GM10248 (cell line): ENCODE data around the gene OR9Q1.

Experiments used
- CTCF ChIA-PET: fragments of 300-600 bp; sonication (Branson Sonifier 250); formaldehyde crosslinking; extraction: SDS; loops from one replicate; lab custom pipeline; 2021; ENCODE audit warnings: antibody characterized with exemption; lab: Yijun Ruan, JAX
- POLR2A ChIA-PET: fragments of 350-650 bp; sonication (Branson Sonifier 250); formaldehyde crosslinking; extraction: SDS; loops from one replicate; lab custom pipeline; 2020; ENCODE audit warnings: antibody characterized with exemption; lab: Yijun Ruan, JAX
- DNase-seq: peaks from one replicate; pipeline ENCODE4 v3.0.0; 2012; ENCODE audit errors: extremely low spot score
- TF ChIP-seq, protein P1 (sequence below): IDR thresholded peaks from 2 replicates; pipeline ENCODE4 v1.5.1; 2012; ENCODE audit warnings: mild to moderate bottlenecking, low read depth; ENCODE audit errors: extremely low read depth, missing control alignments, control extremely low read depth

The OR9Q1 gene

DNA sequence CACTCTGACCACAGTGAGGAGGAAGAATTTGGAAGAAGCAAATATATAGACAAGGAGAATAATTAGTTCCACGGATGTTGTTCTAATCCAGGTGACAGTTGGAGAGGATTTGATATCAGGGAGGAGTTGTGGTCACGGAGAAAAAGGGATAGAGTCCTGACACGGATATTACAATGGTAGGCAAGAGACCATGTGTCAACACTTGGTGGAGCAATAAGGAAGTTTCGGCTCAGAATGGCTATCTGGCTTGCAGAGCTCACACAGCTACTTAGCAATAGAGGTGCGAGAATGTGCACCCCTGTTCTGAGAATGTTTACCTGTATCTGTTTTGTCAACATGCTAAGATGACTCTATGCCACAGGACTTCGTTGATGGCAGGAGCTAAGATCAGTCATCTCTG lies 154.8 kb downstream of the OR9Q1 start:
- TF ChIP-seq, protein P1, sequence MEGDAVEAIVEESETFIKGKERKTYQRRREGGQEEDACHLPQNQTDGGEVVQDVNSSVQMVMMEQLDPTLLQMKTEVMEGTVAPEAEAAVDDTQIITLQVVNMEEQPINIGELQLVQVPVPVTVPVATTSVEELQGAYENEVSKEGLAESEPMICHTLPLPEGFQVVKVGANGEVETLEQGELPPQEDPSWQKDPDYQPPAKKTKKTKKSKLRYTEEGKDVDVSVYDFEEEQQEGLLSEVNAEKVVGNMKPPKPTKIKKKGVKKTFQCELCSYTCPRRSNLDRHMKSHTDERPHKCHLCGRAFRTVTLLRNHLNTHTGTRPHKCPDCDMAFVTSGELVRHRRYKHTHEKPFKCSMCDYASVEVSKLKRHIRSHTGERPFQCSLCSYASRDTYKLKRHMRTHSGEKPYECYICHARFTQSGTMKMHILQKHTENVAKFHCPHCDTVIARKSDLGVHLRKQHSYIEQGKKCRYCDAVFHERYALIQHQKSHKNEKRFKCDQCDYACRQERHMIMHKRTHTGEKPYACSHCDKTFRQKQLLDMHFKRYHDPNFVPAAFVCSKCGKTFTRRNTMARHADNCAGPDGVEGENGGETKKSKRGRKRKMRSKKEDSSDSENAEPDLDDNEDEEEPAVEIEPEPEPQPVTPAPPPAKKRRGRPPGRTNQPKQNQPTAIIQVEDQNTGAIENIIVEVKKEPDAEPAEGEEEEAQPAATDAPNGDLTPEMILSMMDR = no peak
- POLR2A ChIA-PET = no interaction called here
- CTCF ChIA-PET = no interaction called here
- DNase-seq = no peak

DNA sequence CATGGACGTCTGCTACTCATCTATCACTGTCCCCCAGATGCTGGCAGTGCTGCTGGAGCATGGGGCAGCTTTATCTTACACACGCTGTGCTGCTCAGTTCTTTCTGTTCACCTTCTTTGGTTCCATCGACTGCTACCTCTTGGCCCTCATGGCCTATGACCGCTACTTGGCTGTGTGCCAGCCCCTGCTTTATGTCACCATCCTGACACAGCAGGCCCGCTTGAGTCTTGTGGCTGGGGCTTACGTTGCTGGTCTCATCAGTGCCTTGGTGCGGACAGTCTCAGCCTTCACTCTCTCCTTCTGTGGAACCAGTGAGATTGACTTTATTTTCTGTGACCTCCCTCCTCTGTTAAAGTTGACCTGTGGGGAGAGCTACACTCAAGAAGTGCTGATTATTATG lies 156.0 kb downstream of the OR9Q1 start:
- DNase-seq = no peak
- CTCF ChIA-PET = no interaction called here
- TF ChIP-seq, protein P1 = no peak
- POLR2A ChIA-PET = no interaction called here

DNA sequence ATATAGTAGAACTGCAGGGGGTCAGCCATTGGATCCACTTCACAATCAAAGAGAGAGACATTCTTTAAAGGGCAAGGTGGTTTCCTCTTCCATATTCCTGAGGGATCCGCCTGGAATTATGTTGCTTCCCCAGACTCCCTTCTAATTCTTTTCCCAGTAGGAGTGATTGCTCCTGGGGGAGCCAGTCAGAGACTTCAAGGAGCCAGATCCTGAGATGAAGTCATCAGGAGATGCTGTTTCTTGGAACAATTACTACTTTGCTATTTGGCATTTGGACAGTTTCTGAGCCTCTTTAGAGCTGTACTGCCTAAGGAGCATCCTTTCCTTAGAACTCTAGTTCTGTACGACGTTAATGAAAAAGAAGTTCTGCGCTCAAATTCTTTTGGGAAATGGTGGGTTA lies 163.3 kb downstream of the OR9Q1 start:
- CTCF ChIA-PET = interaction anchor here (1.5 kb wide), 1 partner anchor 10 kb away, joined by 3 read pairs; no protein-coding TSS in a partner anchor
- POLR2A ChIA-PET = no interaction called here
- DNase-seq = no peak
- TF ChIP-seq, protein P1 = no peak

DNA sequence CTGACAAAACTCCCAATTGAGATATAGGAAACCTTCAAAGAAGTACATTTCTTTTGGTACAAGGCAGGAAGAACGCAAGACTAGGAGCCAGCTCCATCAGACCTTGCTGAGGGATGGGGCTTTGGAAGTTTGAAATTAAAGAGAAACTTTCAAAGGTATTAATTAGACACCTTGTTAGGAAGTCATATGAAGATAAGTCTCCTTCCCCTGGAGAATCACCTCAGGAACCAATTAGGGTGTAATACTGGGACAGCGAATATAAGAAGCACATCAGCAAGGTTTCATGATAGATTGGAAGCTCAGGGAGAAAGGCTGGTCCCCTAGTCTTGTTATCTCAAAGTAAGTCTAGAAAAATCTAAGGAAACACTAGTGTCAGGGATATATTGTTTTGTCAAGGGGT lies 165.1 kb downstream of the OR9Q1 start, which contains the start of gene OR9Q2:
TSS of gene OR9Q2 (plus strand) at position 301 of the 400 bp plus-strand sequence. CDS start 1,421 bp downstream, outside the sequence.
- DNase-seq = no peak
- TF ChIP-seq, protein P1 = no peak
- ChIA-PET POLR2A (no interaction called here), CTCF (no interaction called here)

DNA sequence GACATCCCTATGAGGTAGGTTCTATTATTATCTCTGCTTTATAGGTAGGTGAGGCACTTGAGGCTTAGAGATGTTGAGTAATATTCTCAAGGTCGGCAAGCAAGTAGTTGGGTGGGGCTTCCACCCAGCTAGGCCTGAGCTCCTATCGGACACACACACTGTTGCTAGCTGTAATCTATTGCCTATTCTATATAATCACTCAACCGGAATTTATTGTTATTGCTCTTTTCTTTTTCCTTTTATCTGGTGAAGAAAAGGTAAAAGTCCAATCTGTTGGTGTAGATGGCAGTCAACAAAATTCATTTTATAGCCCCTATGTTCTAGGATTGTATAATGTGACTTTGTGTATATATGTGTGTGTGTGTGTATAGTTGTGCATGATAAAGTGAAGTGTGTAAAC lies 168.5 kb downstream of the OR9Q1 start:
- DNase-seq = no peak
- TF ChIP-seq, protein P1 = no peak
- ChIA-PET CTCF (no interaction called here), POLR2A (no interaction called here)

DNA sequence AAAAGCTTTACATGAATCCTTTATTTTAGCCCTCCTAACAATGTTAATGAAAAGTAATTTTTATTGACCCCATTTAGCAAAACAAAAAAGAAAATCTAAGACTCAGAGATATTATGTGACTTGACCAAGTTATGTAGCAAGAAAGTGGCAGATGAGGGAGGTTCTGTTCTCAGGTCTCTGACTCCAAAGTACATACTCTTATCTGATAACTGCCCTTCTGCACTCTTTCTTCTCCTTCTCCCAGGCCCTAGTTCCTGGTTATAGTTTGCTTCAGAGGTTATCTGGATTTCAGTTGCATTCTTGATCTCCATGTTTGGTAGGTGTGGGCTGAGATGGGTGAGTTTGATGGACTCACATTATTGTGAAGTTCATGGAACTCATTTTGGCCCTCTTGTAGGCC lies 169.7 kb downstream of the OR9Q1 start:
- TF ChIP-seq, protein P1 = no peak
- POLR2A ChIA-PET = no interaction called here
- CTCF ChIA-PET = no interaction called here
- no peak for DNase-seq

DNA sequence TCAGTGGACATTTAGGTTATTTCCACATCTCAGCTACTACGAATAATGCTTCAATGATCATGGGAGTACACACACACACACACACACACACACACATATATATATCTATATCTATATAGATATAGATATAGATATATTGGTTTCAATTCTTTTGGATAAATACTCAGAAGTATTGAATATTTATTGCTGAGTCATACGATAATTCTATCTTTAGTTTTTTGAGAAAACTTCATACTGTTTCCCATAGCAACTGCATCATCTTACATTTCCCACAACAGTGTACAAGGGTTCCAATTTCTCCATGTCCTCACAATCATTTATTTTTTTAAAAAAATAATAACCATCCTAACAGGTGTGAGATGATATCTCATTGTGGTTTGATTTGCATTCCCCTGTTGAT lies 172.3 kb downstream of the OR9Q1 start:
- ChIA-PET POLR2A (no interaction called here), CTCF (no interaction called here)
- TF ChIP-seq, protein P1 = no peak
- no peak for DNase-seq
